ENCODE data around the gene ELOB. TPM values are rescaled to one million over a fixed set of nuclear protein-coding genes. Genes with fewer than 3 reads are reported as not detected.
A peak's percentile ranks its signal among the peaks of the same experiment; 100 is the strongest.

ELOB gene
- total RNA-seq, 1 donor from 2014 or later, result 402 TPM

DNA sequence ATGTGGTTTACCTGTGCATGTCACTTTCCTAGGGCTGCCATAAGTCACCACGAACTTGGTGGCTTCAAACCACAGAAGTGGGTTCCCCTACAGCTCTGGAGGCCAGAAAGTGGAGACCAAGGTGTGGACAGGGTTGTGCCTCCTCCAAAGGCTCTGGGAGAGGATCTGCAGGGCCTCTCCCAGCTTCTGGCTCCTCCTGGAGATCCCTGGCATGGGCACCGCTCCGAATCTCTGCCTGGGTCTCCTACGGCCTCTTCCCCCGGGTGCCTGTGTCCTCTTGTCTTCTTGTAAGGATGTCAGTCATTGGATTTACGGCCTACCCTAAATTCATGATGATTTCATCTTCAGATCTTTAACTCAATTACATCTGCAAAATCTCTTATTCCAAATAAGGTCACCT, 27.1 kb downstream of the ELOB start:
- no peak overlapping the region for H3K9ac ChIP-seq
- H3K9me3 Mint-ChIP-seq, result no peaks in the 10 kb centered on the region
- TF ChIP-seq CTCF (IDR thresholded peaks at IDR 0.05) (no peak), EZH2 (IDR thresholded peaks at IDR 0.05) (no peak), EZH2phosphoT487 (IDR thresholded peaks at IDR 0.05) (no peak)
- no peak overlapping the region for H2AFZ ChIP-seq (replicated peaks)
- peak overlapping the region; percentile 89 for H3K4me3 Mint-ChIP-seq
- peaks cover 19% of the 10 kb centered on the region for H3K4me1 ChIP-seq
- peaks cover 28% of the 10 kb centered on the region for H3F3A ChIP-seq (ENCODE audit: low read depth)
- H3K36me3 Mint-ChIP-seq, result peaks cover 10% of the 10 kb centered on the region
- H3K4me2 ChIP-seq, result no peak overlapping the region
- peaks cover 13% of the 10 kb centered on the region for H3K27me3 Mint-ChIP-seq (ENCODE audit: insufficient read depth, low read depth)
- no peaks in the 10 kb centered on the region for H3K36me3 ChIP-seq
- no peak for DNase-seq (ENCODE audit: low spot score)
- peaks cover 29% of the 10 kb centered on the region for H3K4me1 Mint-ChIP-seq
- H4K20me1 ChIP-seq (ENCODE audit: low read depth), result peaks cover 21% of the 10 kb centered on the region
- H3K27ac ChIP-seq, result no peak overlapping the region
- H3K27ac Mint-ChIP-seq, result peak overlapping the region; percentile 76
- H3K9me3 ChIP-seq (ENCODE audit: low read depth), result no peaks in the 10 kb centered on the region
- no peaks in the 10 kb centered on the region for H3K27me3 ChIP-seq
- H3K79me2 ChIP-seq (ENCODE audit: low read depth), result peaks cover 42% of the 10 kb centered on the region
- no peak overlapping the region for H3K4me3 ChIP-seq

DNA sequence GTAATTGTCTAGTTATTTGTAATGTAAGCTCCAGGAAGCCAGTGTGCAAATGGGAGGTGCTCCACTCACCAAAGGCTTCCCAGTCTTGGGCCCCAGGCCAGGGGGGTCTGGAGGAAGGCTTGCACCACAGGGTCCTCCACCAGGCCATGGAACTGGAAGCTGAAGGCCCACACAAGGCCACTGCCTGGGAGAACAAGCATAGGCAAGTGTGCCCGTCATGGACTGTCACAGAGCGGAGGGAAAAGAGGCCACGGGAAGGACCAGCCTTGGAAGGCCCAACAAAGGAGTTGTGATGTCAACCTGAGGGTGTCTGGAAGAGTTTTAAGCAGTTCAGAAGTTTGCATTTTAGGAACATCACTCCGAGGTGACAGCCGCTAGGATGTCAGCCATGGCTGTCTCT, 27.6 kb downstream of the ELOB start:
- Histone ChIP-seq H3K4me1 (peaks cover 15% of the 10 kb centered on the region), H3K27ac (no peak overlapping the region), H3K4me2 (no peak overlapping the region), H3K9ac (no peak overlapping the region), H3K4me3 (no peak overlapping the region), H3F3A (ENCODE audit: low read depth) (peaks cover 24% of the 10 kb centered on the region), H3K79me2 (ENCODE audit: low read depth) (peaks cover 37% of the 10 kb centered on the region), H2AFZ (replicated peaks) (no peak overlapping the region), H3K36me3 (no peaks in the 10 kb centered on the region), H3K9me3 (ENCODE audit: low read depth) (no peaks in the 10 kb centered on the region), H3K27me3 (no peaks in the 10 kb centered on the region), H4K20me1 (ENCODE audit: low read depth) (peaks cover 16% of the 10 kb centered on the region)
- H3K4me1 Mint-ChIP-seq, result peaks cover 24% of the 10 kb centered on the region
- H3K27ac Mint-ChIP-seq, result no peak overlapping the region
- peaks cover 10% of the 10 kb centered on the region for H3K36me3 Mint-ChIP-seq
- no peaks in the 10 kb centered on the region for H3K9me3 Mint-ChIP-seq
- no peak for TF ChIP-seq CTCF (IDR thresholded peaks at IDR 0.05)
- TF ChIP-seq EZH2phosphoT487 (IDR thresholded peaks at IDR 0.05), result no peak
- no peak for TF ChIP-seq EZH2 (IDR thresholded peaks at IDR 0.05)
- no peak overlapping the region for H3K4me3 Mint-ChIP-seq
- peaks cover 13% of the 10 kb centered on the region for H3K27me3 Mint-ChIP-seq (ENCODE audit: insufficient read depth, low read depth)
- DNase-seq (ENCODE audit: low spot score), result no peak

DNA sequence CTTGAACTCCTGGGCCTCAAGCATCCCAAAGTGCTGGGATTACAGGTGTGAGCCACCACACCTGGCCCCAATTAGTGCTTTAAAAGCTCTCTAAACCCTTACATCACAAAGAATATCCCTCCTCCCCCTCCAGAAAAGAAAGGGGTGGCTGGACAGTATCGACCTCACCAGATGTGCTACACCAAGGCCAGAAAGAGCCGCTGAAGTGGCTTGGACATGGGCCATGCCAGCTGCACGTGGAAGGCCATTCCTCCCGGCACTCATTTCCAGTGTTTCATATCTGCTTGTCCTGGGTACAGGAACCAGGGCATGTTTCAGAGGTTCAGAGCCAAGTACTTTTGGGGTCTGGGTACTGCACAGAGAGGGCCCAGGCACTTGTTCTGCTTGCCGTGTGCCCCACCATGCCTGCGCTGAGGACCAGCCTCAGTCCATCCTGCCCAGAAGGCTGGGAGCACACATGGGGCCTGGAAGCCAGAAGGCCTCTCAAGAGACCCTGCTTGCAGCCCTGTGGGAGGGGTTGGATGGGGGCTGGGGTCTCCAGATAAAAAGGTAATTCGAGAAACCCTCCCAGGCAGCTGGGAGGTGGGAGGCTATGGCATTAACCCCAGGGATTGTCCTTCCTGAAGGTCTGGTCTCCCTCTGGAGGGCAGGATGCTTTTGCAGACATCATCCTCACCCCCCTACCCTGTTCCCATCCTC, 28.2 kb downstream of the ELOB start:
- no peaks in the 10 kb centered on the region for H3K9me3 ChIP-seq (ENCODE audit: low read depth)
- peaks cover 12% of the 10 kb centered on the region for H3K27me3 Mint-ChIP-seq (ENCODE audit: insufficient read depth, low read depth)
- H3K27ac ChIP-seq, result no peak overlapping the region
- H3K36me3 Mint-ChIP-seq, result peaks cover 7% of the 10 kb centered on the region
- H2AFZ ChIP-seq (replicated peaks), result no peak overlapping the region
- H3K4me1 Mint-ChIP-seq, result peaks cover 20% of the 10 kb centered on the region
- peaks cover 10% of the 10 kb centered on the region for H3K4me1 ChIP-seq
- H3K9me3 Mint-ChIP-seq, result no peaks in the 10 kb centered on the region
- H3K27me3 ChIP-seq, result no peaks in the 10 kb centered on the region
- no peak overlapping the region for H3K4me3 ChIP-seq
- peaks cover 32% of the 10 kb centered on the region for H3K79me2 ChIP-seq (ENCODE audit: low read depth)
- H3K27ac Mint-ChIP-seq, result no peak overlapping the region
- no peak for TF ChIP-seq CTCF (IDR thresholded peaks at IDR 0.05)
- TF ChIP-seq EZH2 (IDR thresholded peaks at IDR 0.05), result no peak
- H3K4me3 Mint-ChIP-seq, result no peak overlapping the region
- H3K4me2 ChIP-seq, result no peak overlapping the region
- no peak for DNase-seq (ENCODE audit: low spot score)
- no peak overlapping the region for H3K9ac ChIP-seq
- no peaks in the 10 kb centered on the region for H3K36me3 ChIP-seq
- peaks cover 11% of the 10 kb centered on the region for H4K20me1 ChIP-seq (ENCODE audit: low read depth)
- peaks cover 24% of the 10 kb centered on the region for H3F3A ChIP-seq (ENCODE audit: low read depth)

All from neural progenitor cell (in vitro differentiated cells).